Spleen (tissue), 7 donors: Measurements from ENCODE around the gene SLC29A1.

Experiments
- POLR2A ChIP-seq, 3 donors: fragments of 450-650 bp; IDR thresholded peaks; one replicate each; pipeline ENCODE4 v1.5.1; 2017; ENCODE audit warnings: antibody characterized with exemption in 3 of 3, mild to moderate bottlenecking in 1 of 3
- POLR2AphosphoS5 ChIP-seq, 3 donors: sonication (generic); formaldehyde crosslinking; IDR thresholded peaks; one replicate each; pipeline ENCODE4 v1.5.1; 2017; ENCODE audit warnings: antibody characterized with exemption in 3 of 3
- TF ChIP-seq, protein P1 (sequence below), 11 experiments: fragments of 200-600 bp in 7 of 11; fragments of 450-650 bp in 4 of 11; sonication (generic) in 4 of 11; IDR thresholded peaks in 8 of 11; conservative IDR thresholded peaks in 3 of 11; 1 replicate in 7 of 11; 2 replicates in 4 of 11; pipeline versions ENCODE4 v1.4.0 to v1.8.0; 2016 to 2021; ENCODE audit warnings: antibody characterized with exemption in 11 of 11, inconsistent platforms in 4 of 11, mild to moderate bottlenecking in 1 of 11
- donor health status: DM: no; HTN: no; CAD: no; lungs with moderate emphysema.
- donor health status: DM: no; HTN: no; CAD: no.
- donor health status: DM: no; HTN: no; CAD: no.

GRCh38 chr6:44265007-44265721 lies 41.8 kb downstream of the SLC29A1 start, which contains the start of gene NFKBIE:
- TF ChIP-seq POLR2A (IDR thresholded peaks at IDR 0.05), result peak in 1 of 3 donors; percentile 79
- TF ChIP-seq, protein P1, sequence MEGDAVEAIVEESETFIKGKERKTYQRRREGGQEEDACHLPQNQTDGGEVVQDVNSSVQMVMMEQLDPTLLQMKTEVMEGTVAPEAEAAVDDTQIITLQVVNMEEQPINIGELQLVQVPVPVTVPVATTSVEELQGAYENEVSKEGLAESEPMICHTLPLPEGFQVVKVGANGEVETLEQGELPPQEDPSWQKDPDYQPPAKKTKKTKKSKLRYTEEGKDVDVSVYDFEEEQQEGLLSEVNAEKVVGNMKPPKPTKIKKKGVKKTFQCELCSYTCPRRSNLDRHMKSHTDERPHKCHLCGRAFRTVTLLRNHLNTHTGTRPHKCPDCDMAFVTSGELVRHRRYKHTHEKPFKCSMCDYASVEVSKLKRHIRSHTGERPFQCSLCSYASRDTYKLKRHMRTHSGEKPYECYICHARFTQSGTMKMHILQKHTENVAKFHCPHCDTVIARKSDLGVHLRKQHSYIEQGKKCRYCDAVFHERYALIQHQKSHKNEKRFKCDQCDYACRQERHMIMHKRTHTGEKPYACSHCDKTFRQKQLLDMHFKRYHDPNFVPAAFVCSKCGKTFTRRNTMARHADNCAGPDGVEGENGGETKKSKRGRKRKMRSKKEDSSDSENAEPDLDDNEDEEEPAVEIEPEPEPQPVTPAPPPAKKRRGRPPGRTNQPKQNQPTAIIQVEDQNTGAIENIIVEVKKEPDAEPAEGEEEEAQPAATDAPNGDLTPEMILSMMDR (IDR thresholded peaks at IDR 0.05 in 8 of 11, conservative IDR thresholded peaks at IDR 0.05 in 3 of 11), result peak in 7 of 11 experiments; percentile 5 to 52 (median 24)
- TF ChIP-seq POLR2AphosphoS5 (IDR thresholded peaks at IDR 0.05), result peak; percentile 87 to 92 (median 89)
